ENCODE data around the gene SALL2. TPM values are rescaled to one million over a fixed set of nuclear protein-coding genes. Genes with fewer than 3 reads are reported as not detected.
A peak's percentile ranks its signal among the peaks of the same experiment; 100 is the strongest.

SALL2 gene
- total RNA-seq, 4 donors from 2014 or later, result 14.7 to 23.8 (median 21.8) TPM

GRCh38 chr14:21524575-21525490, 1.3 kb downstream of the SALL2 start:
- peaks cover 0 to 21% of the 10 kb centered on the region in 2 donors for H3K36me3 ChIP-seq
- H3K27me3 ChIP-seq, result no peaks in the 10 kb centered on the region
- H3K4me3 ChIP-seq, result peak overlapping the region in 1 of 2 donors; percentile 71
- H3K9me3 ChIP-seq, result no peaks in the 10 kb centered on the region
- H3K27ac ChIP-seq, result peak overlapping the region in 3 of 4 donors; percentile 81 to 85 (median 82)
- peaks cover 0 to 26% (median 6%) of the 10 kb centered on the region in 3 donors for H3K4me1 ChIP-seq
- ATAC-seq, result no peak
- TF ChIP-seq POLR2AphosphoS5 (IDR thresholded peaks at IDR 0.05) (no peak), CTCF (IDR thresholded peaks at IDR 0.05) (no peak), EP300 (IDR thresholded peaks at IDR 0.05) (no peak), POLR2A (IDR thresholded peaks at IDR 0.05) (no peak)
- WGBS, 2 donors (ENCODE audit: low coverage in 1 of 2), result 90% methylated on average over 6 of the region's 18 CpGs; no CpG with 5 or more reads in 1 of the 2 donors

DNA sequence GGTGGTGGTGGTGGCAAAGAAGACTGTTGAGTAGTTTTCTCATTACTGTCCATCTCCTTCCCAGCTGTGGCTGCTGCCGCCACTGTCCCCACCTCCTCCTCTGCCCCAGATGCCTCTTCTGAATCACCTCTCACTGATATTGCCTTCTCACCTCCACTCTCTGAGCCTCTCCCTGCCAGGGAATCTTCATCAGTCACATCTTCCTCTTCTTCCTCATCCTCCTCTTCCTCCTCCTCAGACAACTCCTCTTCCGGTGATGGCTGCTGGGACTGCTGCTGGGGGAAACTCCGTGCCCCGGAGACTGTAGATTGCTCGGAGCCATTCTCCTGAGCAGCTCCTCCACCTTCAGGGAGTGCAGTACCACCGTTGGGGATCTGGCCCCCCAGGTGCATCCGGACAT, 2.9 kb downstream of the SALL2 start:
- no peak for TF ChIP-seq EP300 (IDR thresholded peaks at IDR 0.05)
- no peak for TF ChIP-seq POLR2AphosphoS5 (IDR thresholded peaks at IDR 0.05)
- no peak for TF ChIP-seq CTCF (IDR thresholded peaks at IDR 0.05)
- no peak for TF ChIP-seq POLR2A (IDR thresholded peaks at IDR 0.05)
- Histone ChIP-seq H3K4me1 (peaks cover 0 to 26% (median 6%) of the 10 kb centered on the region in 3 donors), H3K4me3 (no peak overlapping the region), H3K27me3 (no peaks in the 10 kb centered on the region), H3K27ac (no peak overlapping the region), H3K9me3 (no peaks in the 10 kb centered on the region), H3K36me3 (peaks cover 0 to 21% of the 10 kb centered on the region in 2 donors)
- WGBS, 2 donors (ENCODE audit: low coverage in 1 of 2), result 75 to 100% methylated on average over 2 to 4 of the region's 7 CpGs
- no peak for ATAC-seq

DNA sequence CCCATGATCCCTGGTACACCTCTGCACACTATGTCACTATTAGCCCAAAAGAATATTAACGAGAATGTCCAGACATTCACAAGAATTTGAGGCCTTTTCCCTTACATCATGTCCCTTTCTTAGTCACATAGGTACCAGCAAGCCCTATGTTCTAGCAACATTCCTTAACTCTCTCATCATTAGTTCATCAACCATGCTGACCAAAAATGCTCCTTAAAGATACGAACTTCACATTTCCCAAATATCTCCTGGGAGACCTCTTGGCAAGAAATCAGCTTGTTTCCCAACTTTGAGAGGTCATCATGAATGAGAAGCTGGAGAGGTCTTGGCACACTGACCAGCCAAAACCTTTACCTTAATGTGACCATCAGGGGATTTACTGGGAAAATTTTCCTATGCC, 4.6 kb downstream of the SALL2 start:
- TF ChIP-seq CTCF (IDR thresholded peaks at IDR 0.05) (no peak), POLR2A (IDR thresholded peaks at IDR 0.05) (no peak), EP300 (IDR thresholded peaks at IDR 0.05) (no peak)
- 54 to 59% methylated on average over 2 of the region's 2 CpGs for WGBS, 2 donors (ENCODE audit: low coverage in 1 of 2)
- ATAC-seq, result no peak

GRCh38 chr14:21520767-21521166, 5.4 kb downstream of the SALL2 start:
- no peak overlapping the region for H3K27ac ChIP-seq
- no peak overlapping the region for H3K4me3 ChIP-seq
- peaks cover 0 to 21% of the 10 kb centered on the region in 2 donors for H3K36me3 ChIP-seq
- 46 to 67% methylated on average over 1 of the region's 1 CpG for WGBS, 2 donors (ENCODE audit: low coverage in 1 of 2)
- H3K9me3 ChIP-seq, result no peaks in the 10 kb centered on the region
- ATAC-seq, result no peak
- peaks cover 0 to 14% (median 6%) of the 10 kb centered on the region in 3 donors for H3K4me1 ChIP-seq
- no peaks in the 10 kb centered on the region for H3K27me3 ChIP-seq
- TF ChIP-seq EP300 (IDR thresholded peaks at IDR 0.05), result no peak
- TF ChIP-seq CTCF (IDR thresholded peaks at IDR 0.05), result no peak
- no peak for TF ChIP-seq POLR2A (IDR thresholded peaks at IDR 0.05)
- TF ChIP-seq POLR2AphosphoS5 (IDR thresholded peaks at IDR 0.05), result no peak

More for the DNA sequence above, 4.6 kb downstream of the SALL2 start:
- no peaks in the 10 kb centered on the region for H3K27me3 ChIP-seq
- peaks cover 0 to 17% (median 6%) of the 10 kb centered on the region in 3 donors for H3K4me1 ChIP-seq
- H3K36me3 ChIP-seq, result peaks cover 0 to 21% of the 10 kb centered on the region in 2 donors
- H3K4me3 ChIP-seq, result no peak overlapping the region
- H3K27ac ChIP-seq, result no peak overlapping the region
- no peaks in the 10 kb centered on the region for H3K9me3 ChIP-seq

All from gastroesophageal sphincter (tissue), 4 donors.